Stimulated activated CD8-positive, alpha-beta memory T cell treated with anti-CD3 and anti-CD28 coated beads, Interleukin-4, amount 100 ng/mL, for 1 hour (primary cell): ENCODE results near the gene RBBP5.

ENCODE experiments used
- DNase-seq, 2 donors: peaks; one replicate each; pipeline ENCODE4 v3.0.0-alpha.2; 2020; ENCODE audit warnings: low read depth in 2 of 2, low spot score in 1 of 2

RBBP5 gene

GRCh38 chr1:205129447-205130029 lies 7.8 kb upstream of the RBBP5 start:
- DNase-seq: no peak

DNA sequence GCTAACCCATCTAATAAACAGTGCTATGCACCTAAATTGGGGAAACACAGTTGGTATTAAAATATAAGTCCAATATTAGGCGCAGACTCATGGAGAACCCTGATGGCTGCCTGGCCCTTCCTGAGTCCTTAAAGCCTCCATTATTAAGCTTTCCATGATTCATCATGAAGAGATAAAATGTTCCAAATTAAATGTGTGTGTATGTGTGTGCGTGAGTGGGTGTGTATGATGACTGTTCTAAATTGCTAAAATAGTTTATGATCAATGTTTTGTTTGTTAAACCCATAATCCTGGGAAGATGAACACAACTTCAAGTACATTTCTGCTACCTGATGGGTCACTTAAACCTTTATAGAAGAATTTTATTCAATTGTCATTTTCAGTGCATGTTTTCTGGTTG lies 6.3 kb upstream of the RBBP5 start:
- no peak for DNase-seq

DNA sequence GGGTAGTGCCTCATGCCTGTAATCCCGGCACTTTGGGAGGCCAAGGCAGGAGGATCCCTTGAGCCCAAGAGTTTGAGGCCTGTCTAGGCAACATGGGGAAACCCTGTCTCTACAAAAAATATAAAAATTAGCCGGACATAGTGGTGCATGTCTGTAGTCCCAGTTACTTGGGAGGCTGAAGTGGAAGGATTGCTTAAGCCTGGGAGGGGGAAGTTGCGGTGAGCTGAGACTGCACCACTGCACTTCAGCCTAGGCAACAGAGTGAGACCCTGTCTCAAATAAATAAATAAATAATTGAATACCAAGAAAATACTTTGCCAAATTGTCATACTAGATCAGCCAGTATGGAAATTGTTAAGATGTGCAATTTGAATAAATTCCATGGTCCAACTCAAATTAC lies 5.9 kb upstream of the RBBP5 start:
- DNase-seq: no peak

DNA sequence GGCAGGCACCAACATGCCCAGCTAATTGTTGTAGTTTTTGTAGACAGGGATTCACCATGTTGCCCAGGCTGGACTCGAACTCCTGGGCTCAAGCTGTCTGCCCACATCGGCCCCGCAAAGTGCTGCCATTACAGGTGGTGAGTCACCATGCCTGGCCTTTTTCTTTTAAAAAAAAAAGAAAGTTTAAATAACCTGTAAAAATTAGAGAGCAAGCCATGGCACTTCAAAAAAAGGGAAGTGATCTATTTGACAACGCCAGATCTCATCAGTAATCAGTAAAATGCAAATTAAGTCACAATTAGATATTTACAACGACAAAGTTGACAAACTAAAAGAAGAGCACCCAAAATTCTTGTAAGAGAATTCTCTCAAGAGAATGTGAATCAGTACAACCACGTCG lies 2.9 kb upstream of the RBBP5 start:
- no peak for DNase-seq

DNA sequence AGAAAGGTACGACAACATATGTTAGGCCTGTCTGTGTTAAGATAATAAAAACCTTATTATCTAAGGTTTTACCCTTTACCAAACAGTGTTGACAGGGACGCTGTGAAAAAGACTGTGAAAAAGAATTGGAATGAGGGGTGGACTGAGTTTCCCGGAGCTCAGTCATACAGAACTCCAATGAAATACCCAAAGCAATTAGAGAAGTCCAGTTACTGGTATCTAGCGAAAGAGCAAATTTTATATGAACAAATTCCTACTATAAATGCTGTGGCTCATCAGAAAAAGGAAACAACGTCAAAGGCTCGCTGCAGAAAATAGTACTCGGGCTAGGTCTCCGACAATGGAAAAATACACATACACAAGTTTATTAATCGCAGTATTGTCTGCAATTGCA lies 708 bp upstream of the RBBP5 start:
- DNase-seq: no peak

- no peak for DNase-seq
Measured at GRCh38 chr1:205118752-205119151, 3.0 kb downstream of the RBBP5 start.

GRCh38 chr1:205111354-205111753 lies 10.4 kb downstream of the RBBP5 start:
- DNase-seq: no peak

DNA sequence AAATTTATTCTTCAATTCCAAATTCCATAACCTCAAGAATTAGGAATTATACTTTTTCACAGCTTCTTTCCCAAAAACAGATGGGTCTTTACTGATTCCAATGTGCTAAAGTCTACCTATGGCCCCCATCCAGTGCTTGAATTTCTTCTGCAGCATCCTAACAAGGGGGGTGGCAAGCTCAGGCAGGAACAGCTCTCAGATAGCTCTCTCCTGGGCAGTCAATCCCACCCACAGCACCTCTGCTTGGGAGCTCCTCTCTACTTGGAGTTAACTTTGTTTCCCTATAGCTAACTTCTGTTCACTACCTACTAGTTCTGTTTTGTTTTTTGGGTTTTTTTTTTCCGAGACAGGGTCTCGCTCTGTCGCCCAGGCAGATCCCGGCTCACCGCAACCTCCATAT lies 12.1 kb downstream of the RBBP5 start:
- DNase-seq: no peak

GRCh38 chr1:205109269-205109668 lies 12.5 kb downstream of the RBBP5 start:
- no peak for DNase-seq

DNA sequence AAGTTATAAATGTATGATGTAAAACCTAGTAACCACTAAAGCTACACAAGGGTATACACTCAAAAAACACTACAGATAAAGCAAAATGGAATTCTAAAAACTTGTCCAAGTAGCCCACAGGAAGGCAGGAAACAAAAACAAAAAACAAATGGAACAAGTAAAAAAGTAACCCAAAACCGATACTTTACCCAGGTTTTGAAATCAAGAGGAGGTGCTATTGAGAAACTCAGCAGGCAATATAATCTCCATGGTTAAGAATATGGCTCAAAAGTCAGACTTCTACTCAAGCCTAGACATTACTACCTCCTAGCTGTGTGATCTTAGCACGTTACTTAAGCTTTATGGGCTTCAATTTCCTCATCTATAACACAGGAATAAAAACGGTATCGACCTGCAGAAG lies 13.3 kb downstream of the RBBP5 start:
- DNase-seq: no peak

- DNase-seq: no peak
Measured at GRCh38 chr1:205107327-205107726, 14.5 kb downstream of the RBBP5 start.

- DNase-seq: no peak
Measured at GRCh38 chr1:205102404-205102803, 19.4 kb downstream of the RBBP5 start.

DNA sequence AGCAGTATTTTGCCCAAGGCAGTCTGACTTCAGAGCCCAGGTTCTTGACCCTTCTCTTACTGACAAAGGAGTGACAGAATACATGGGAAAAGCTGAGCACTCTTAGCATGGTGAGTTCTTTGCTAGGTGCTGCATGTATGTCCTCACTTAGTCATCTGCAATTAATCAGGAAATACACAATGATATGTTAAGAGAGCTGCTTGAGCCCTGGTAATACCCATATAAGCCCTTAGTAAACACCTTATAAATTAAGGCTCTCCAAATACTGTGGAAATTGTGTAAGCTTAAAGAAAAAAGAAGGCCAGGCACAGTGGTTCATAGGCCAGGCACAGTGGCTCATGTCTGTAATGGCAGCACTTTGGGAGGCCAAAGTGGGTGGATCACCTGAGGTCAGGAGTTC lies 23.5 kb downstream of the RBBP5 start:
- no peak for DNase-seq

- DNase-seq: no peak
Measured at GRCh38 chr1:205095422-205095821, 26.4 kb downstream of the RBBP5 start.

- DNase-seq: no peak
Measured at GRCh38 chr1:205091043-205091740, 30.6 kb downstream of the RBBP5 start.

DNA sequence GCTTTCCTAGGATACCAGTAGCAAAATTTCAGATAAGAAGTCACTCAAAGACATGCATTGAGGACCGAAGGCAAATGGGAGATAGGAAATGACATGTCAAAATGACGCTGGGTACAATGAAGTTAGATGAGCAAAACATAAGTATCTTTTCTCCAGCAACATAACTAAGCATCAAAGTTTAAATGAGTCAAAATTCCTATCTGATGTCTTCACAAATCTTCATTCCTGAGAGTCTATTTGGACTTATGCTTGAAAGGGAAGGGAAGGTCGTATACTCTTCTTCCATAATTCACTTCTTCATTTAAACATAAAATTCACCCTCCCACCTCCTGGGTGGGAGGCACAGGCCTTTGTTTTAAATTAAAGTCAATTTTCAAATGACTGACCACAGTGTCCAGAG lies 33.4 kb downstream of the RBBP5 start:
- DNase-seq: no peak

- DNase-seq: no peak
Measured at GRCh38 chr1:205084360-205084759, 37.4 kb downstream of the RBBP5 start, which contains the start of gene TMEM81. Gene TMEM81 (minus strand): TSS chr1:205084460. CDS start chr1:205084320, 140 bp downstream.

DNA sequence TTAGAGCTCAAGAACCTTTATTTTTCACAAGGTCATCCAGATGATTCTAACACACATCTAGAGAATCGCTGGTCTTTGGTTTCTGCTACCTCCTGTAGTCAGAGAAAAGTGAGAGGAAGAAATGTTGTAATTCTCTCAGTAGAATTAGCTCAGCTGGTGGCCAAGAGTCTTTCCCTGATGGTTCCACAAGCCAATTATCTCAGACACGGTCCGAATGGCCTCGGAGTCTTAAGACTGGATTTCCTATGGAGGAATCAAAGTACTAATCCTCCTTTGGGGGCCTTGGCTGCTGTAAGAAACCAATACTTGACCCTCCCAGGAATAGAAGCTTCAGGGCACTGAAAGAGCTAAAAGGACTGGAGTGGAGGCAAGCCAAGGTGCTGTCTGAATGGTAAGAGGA lies 39.3 kb downstream of the RBBP5 start:
- no peak for DNase-seq

DNA sequence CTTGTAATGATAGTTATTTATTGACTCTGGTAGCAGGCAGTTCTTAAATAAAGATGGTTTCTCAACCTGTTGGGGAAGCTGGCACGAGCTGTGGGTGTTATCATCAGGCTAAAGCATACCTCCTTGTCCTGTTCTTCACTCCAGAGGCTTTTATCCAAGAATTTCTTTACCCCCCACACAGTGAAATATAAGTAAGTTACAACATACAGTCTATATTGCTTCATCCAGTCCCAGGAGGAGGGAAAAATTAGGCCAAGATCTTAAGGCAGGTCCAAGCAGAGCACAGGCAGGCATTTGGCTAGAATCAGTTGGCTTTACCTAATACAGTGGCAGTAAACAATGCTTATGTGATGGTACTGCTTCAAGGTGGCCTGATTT lies 43.9 kb downstream of the RBBP5 start:
- no peak for DNase-seq

DNA sequence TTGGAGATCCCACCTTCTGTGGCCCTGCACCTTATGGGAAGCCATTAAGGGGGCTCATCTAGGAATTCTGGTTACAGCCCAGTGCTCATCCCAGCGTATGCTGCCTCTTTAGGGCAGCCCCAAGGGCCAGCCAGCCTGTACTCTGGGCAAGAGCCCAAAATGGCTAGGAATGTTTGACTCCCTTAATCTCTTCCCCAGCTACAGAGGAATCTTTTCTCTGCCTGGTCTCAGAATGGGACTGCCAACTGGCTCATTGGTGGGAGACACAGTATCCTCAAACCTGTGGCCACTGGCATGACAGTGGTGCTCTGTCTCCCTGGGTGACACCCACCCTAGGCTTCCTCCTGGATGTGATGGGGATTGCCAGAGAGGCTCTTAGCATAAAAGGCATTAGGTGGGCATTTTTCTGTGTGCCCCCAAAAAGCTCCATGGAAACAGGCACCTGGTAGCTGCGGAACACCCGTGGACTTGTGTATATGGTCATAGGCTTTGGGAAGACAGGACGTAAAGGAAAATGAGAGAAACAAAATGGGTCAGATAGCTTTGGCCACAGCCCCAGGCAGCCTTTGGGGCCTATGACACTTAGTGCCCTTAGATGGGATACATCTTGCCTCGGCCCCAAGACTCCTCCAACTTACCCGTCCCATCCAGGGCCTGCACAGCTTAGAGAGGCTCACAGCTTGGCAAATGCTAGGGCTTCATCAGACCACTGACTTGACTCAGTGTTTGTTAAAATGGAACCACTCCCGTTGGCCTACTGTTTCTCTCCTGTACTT lies 44.4 kb downstream of the RBBP5 start:
- no peak for DNase-seq

- no peak for DNase-seq
Measured at GRCh38 chr1:205076245-205076761, 45.5 kb downstream of the RBBP5 start.

DNA sequence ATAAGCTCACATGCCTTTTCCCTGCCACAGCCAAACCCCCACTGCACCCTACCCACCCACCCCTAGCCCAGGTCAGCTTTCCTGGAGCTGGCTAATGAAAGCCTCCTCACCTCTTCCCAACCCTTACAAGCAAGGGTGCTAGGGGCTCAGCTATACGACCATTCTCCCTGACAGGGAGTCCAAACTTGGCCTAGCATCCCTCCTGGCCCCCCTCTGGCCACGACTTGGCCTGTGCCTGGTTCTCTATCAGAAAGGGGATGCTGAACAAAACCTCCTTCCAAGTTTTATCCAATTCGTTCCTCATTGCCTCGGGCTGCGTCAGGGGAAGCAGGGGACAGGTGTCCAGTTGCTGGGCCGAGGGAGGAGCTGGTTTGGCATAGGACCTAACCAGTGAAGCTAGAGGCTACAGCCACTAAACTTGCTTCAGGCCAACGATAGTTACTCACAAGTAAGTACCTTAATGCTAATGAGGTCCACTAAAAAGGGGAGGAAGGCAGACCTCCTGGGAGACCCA lies 46.1 kb downstream of the RBBP5 start:
- no peak for DNase-seq
